ENCODE results near the gene EMX1. TPM values are rescaled to one million over a fixed set of nuclear protein-coding genes. Genes with fewer than 3 reads are reported as not detected.

Gene EMX1
- total and polyA plus RNA-seq, 2 of the 13 experiments (the other 11 are each of a cell fraction or from before 2014, with no cell fraction given), result 0.62 to 4.9 TPM

- TF ChIP-seq CEBPZ (IDR thresholded peaks at IDR 0.05; ENCODE audit: low read length) (no peak), CHD2 (IDR thresholded peaks at IDR 0.05; ENCODE audit: low read depth, low read length) (no peak), ZNF224 (CRISPR knock-in tag; IDR thresholded peaks at IDR 0.05) (no peak), ETV5 (CRISPR knock-in tag; IDR thresholded peaks at IDR 0.05; ENCODE audit: borderline replicate concordance) (no peak), ZNF432 (CRISPR knock-in tag; IDR thresholded peaks at IDR 0.05; ENCODE audit: borderline replicate concordance) (no peak), RFX3 (CRISPR knock-in tag; IDR thresholded peaks at IDR 0.05) (no peak), ELF4 (CRISPR knock-in tag; IDR thresholded peaks at IDR 0.05; ENCODE audit: borderline replicate concordance) (no peak), TERF1 (CRISPR knock-in tag; IDR thresholded peaks at IDR 0.05) (no peak), BHLHE40 (IDR thresholded peaks at IDR 0.05; ENCODE audit: low read length) (no peak), ZNF34 (CRISPR knock-in tag; IDR thresholded peaks at IDR 0.05; ENCODE audit: borderline replicate concordance) (no peak), ZNF124 (CRISPR knock-in tag; IDR thresholded peaks at IDR 0.05) (no peak), ZFP90 (CRISPR knock-in tag; IDR thresholded peaks at IDR 0.05; ENCODE audit: borderline replicate concordance) (no peak), RARG (CRISPR knock-in tag; IDR thresholded peaks at IDR 0.05; ENCODE audit: low read depth) (no peak), ZNF691 (CRISPR knock-in tag; IDR thresholded peaks at IDR 0.05; ENCODE audit: borderline replicate concordance, low read depth) (no peak), SP5 (CRISPR knock-in tag; IDR thresholded peaks at IDR 0.05; ENCODE audit: borderline replicate concordance, low read depth) (0 out of 2 replicates have a peak, but pooled peaks have one; percentile 12), ZMAT5 (CRISPR knock-in tag; IDR thresholded peaks at IDR 0.05; ENCODE audit: borderline replicate concordance, low read depth) (no peak), JARID2 (CRISPR knock-in tag; IDR thresholded peaks at IDR 0.05; ENCODE audit: insufficient replicate concordance) (no peak), PBX2 (CRISPR knock-in tag; IDR thresholded peaks at IDR 0.05) (no peak), SIX4 (CRISPR knock-in tag; IDR thresholded peaks at IDR 0.05) (no peak), POGZ (CRISPR knock-in tag; IDR thresholded peaks at IDR 0.05) (no peak), TRIM22 (IDR thresholded peaks at IDR 0.05) (no peak), ZNF468 (CRISPR knock-in tag; IDR thresholded peaks at IDR 0.05) (no peak), NFIB (CRISPR knock-in tag; IDR thresholded peaks at IDR 0.05; ENCODE audit: borderline replicate concordance) (no peak)
Observed at GRCh38 chr2:72892506-72893173, 24.7 kb upstream of the EMX1 start (continued).

Data from HepG2 (cell line).